ENCODE results near the gene SULT6B1.

GRCh38 chr2:37149626-37150322 lies 38.7 kb downstream of the SULT6B1 start:
- no peak for TF ChIP-seq CTCF (conservative IDR thresholded peaks at IDR 0.05)
- no peak for TF ChIP-seq EZH2 (IDR thresholded peaks at IDR 0.05; ENCODE audit: low read depth)

Measured in PC-9 (cell line).